GM12878 (cell line): ENCODE measurements around the gene SCD5. TPM values are rescaled to one million over a fixed set of nuclear protein-coding genes. Genes with fewer than 3 reads are reported as not detected.

ENCODE experiments used
- ATAC-seq: fragments of 200-7000 bp; cut with Tn5 transposase; 3 replicates; pipeline ENCODE4 v1.9.1; 2020; ENCODE audit warnings: mild to moderate bottlenecking, moderate library complexity
- BruUV-seq: library from RNA; stranded (reverse); fragments of 400-500 nt; replicated peaks from 2 replicates; lab custom pipeline; 2021; lab: Mats Ljungman, UMichigan
- CTCF ChIA-PET: fragments of 300-600 bp; sonication (Branson Sonifier 250); formaldehyde crosslinking; extraction: SDS; loops from one replicate; lab custom pipeline; 2021; ENCODE audit warnings: inconsistent platforms; lab: Yijun Ruan, JAX
- POLR2A ChIA-PET: fragments of 350-600 bp; formaldehyde crosslinking; extraction: SDS; loops from one replicate; lab custom pipeline; 2021; ENCODE audit warnings: inconsistent platforms; lab: Charles Lee
- RAD21 ChIA-PET: fragments of 300-600 bp; sonication (Branson Sonifier 250); formaldehyde crosslinking; loops from one replicate; lab custom pipeline; 2023; ENCODE audit warnings: antibody characterized with exemption; ENCODE audit not compliant: unreplicated experiment; lab: Charles Lee
- SMC1A ChIA-PET: fragments of 300-600 bp; sonication (Branson Sonifier 250); formaldehyde crosslinking; loops from one replicate; lab custom pipeline; 2023; ENCODE audit not compliant: unreplicated experiment, uncharacterized antibody; lab: Charles Lee
- DNase-seq: peaks from one replicate; pipeline ENCODE4 v3.0.0-alpha.2; 2011; ENCODE audit warnings: low read depth, low spot score
- FAIRE-seq: peaks from 3 replicates; lab custom pipeline; 2011; peaks lifted over from hg19 to GRCh38; lab: Jason Lieb, UNC
- H2AFZ ChIP-seq: 2 replicates; pipeline ENCODE4 v1.6.0; 2011; ENCODE audit warnings: low read depth, low read length, control low read depth; ENCODE audit not compliant: control insufficient read depth
- H3K27ac ChIP-seq: 2 replicates; pipeline ENCODE4 v1.5.1; 2011; ENCODE audit warnings: control low read depth; ENCODE audit not compliant: control insufficient read depth, insufficient read depth
- H3K27me3 ChIP-seq, 2 experiments: replicated peaks in 1 of 2; 2 replicates each; pipeline versions ENCODE4 v1.6.0 to v1.6.1; 2011; ENCODE audit warnings: low read length in 1 of 2; ENCODE audit not compliant: control insufficient read depth in 2 of 2, insufficient read depth in 2 of 2
- H3K36me3 ChIP-seq, 2 experiments: 2 replicates each; pipeline ENCODE4 v1.5.1; 2011; ENCODE audit warnings: low read length in 1 of 2; ENCODE audit not compliant: control insufficient read depth in 2 of 2, insufficient read depth in 2 of 2
- H3K4me1 ChIP-seq: 2 replicates; pipeline ENCODE4 v1.6.1; 2011; ENCODE audit warnings: mild to moderate bottlenecking, low read length, moderate library complexity, mixed read lengths; ENCODE audit not compliant: control insufficient read depth, insufficient read depth
- H3K4me2 ChIP-seq: 2 replicates; pipeline ENCODE4 v1.6.0; 2011; ENCODE audit warnings: control low read depth; ENCODE audit not compliant: control insufficient read depth, insufficient read depth
- H3K4me3 ChIP-seq: fragments of 200-600 bp; sonication (generic); 2 replicates; pipeline ENCODE4 v1.5.1; 2016
- H3K79me2 ChIP-seq: 2 replicates; pipeline ENCODE4 v1.6.0; 2011; ENCODE audit warnings: low read length; ENCODE audit not compliant: control insufficient read depth, insufficient read depth
- H3K9ac ChIP-seq: 2 replicates; pipeline ENCODE4 v1.8.0; 2011; ENCODE audit warnings: low read length, control low read depth, mixed read lengths; ENCODE audit not compliant: control insufficient read depth, insufficient read depth
- H3K9me3 ChIP-seq: replicated peaks from 3 replicates; pipeline ENCODE4 v1.5.1; 2011; ENCODE audit warnings: mild to moderate bottlenecking, low read length; ENCODE audit not compliant: control insufficient read depth, insufficient read depth
- H4K20me1 ChIP-seq: 2 replicates; pipeline ENCODE4 v1.6.0; 2011; ENCODE audit not compliant: control insufficient read depth, insufficient read depth
- BHLHE40 ChIP-seq, 2 experiments: fragments of 450-650 bp in 1 of 2; IDR thresholded peaks; 2 replicates each; pipeline ENCODE4 v1.6.1; 2011 to 2017; ENCODE audit warnings: low read depth in 2 of 2, borderline replicate concordance in 1 of 2, improper control_type of control experiment in 1 of 2, low read length in 1 of 2, mild to moderate bottlenecking in 1 of 2
- EGR1 ChIP-seq, 2 experiments: IDR thresholded peaks; 1 replicate in 1 of 2; 2 replicates in 1 of 2; pipeline ENCODE4 v1.6.1; 2011 to 2012; ENCODE audit warnings: low read depth in 2 of 2, low read length in 2 of 2, borderline replicate concordance in 1 of 2, mild to moderate bottlenecking in 1 of 2, moderate library complexity in 1 of 2
- POLR2AphosphoS5 ChIP-seq: IDR thresholded peaks from 2 replicates; pipeline ENCODE4 v1.6.1; 2011; ENCODE audit warnings: mild to moderate bottlenecking, low read length, inconsistent platforms
- POU2F2 ChIP-seq: IDR thresholded peaks from 3 replicates; pipeline ENCODE4 v1.6.1; 2011; ENCODE audit warnings: low read depth, mild to moderate bottlenecking, low read length, borderline replicate concordance
- RAD21 ChIP-seq: IDR thresholded peaks from 2 replicates; pipeline ENCODE4 v1.6.1; 2011; ENCODE audit warnings: mild to moderate bottlenecking, low read depth, low read length, moderate library complexity; ENCODE audit not compliant: insufficient read depth
- RUNX3 ChIP-seq: IDR thresholded peaks from 2 replicates; pipeline ENCODE4 v1.6.1; 2012; ENCODE audit warnings: low read length, inconsistent platforms
- SIN3A ChIP-seq: IDR thresholded peaks from 2 replicates; pipeline ENCODE4 v1.6.1; 2012; ENCODE audit warnings: low read depth, low read length, improper control_type of control experiment
- SMARCA5 ChIP-seq: fragments of 450-650 bp; IDR thresholded peaks from 2 replicates; pipeline ENCODE4 v1.6.1; 2017; ENCODE audit warnings: mild to moderate bottlenecking
- SMC3 ChIP-seq: IDR thresholded peaks from 2 replicates; pipeline ENCODE4 v1.6.1; 2011; ENCODE audit warnings: low read length, improper control_type of control experiment, borderline replicate concordance
- YY1 ChIP-seq: IDR thresholded peaks from 2 replicates; pipeline ENCODE4 v1.6.1; 2011; ENCODE audit warnings: low read depth, mild to moderate bottlenecking, low read length
- WGBS: methylation state at CpG from one replicate; pipeline ENCODE4 v1.1.6; 2016; ENCODE audit warnings: low lambda C conversion rate; ENCODE audit not compliant: insufficient replicate concordance, insufficient coverage; ENCODE audit errors: missing lambda C conversion rate; 5-methylcytosine and 5-hydroxymethylcytosine counted together
- in situ Hi-C: fragments of 300-500 bp; cut with MboI; formaldehyde crosslinking; loops from 9 replicates; pipeline ENCODE4 v1.14.3; 2018; ENCODE audit warnings: mixed read lengths
- intact Hi-C: fragments of 100-400 bp; cut with micrococcal nuclease; formaldehyde crosslinking; loops from one replicate; pipeline ENCODE4 v1.14.2; 2022; ENCODE audit not compliant: unreplicated experiment
- polyA plus RNA-seq, 11 experiments: library from polyadenylated mRNA; depleted of rRNA in 4 of 11; unstranded in 6 of 11; stranded (reverse) in 5 of 11; fragments of >200 nt; fragmentation: Nextera tagmentation in 4 of 11; fragmentation: Illumina TruSeq in 1 of 11; extraction: Ambion mirVana in 4 of 11; extraction: Trizol in 1 of 11; gene quantifications; 1 replicate in 1 of 11; 2 replicates in 10 of 11; pipeline versions ENCODE4 v1.2.1 to v1.2.3, GENCODE V29; 2011 to 2016; ENCODE audit warnings: inconsistent platforms in 2 of 11, missing spikeins in 2 of 11, low read depth in 1 of 11
- total RNA-seq, 4 experiments: library from RNA; depleted of rRNA in 3 of 4; stranded (reverse); fragments of >200 nt in 3 of 4; fragmentation: Illumina TruSeq in 1 of 4; extraction: Trizol in 1 of 4; gene quantifications; 2 replicates each; pipeline versions ENCODE4 v1.2.1 to v1.2.3, GENCODE V29; 2013 to 2021
- TF ChIP-seq, protein P1 (sequence below), 3 experiments: IDR thresholded peaks in 2 of 3; conservative IDR thresholded peaks in 1 of 3; 2 replicates each; pipeline ENCODE4 v1.5.1; 2011; ENCODE audit warnings: low read depth in 3 of 3, low read length in 3 of 3, mild to moderate bottlenecking in 3 of 3, control low read depth in 2 of 3, moderate library complexity in 2 of 3, inconsistent platforms in 1 of 3, mixed read lengths in 1 of 3; ENCODE audit not compliant: control insufficient read depth in 2 of 3, insufficient read depth in 1 of 3; ENCODE audit errors: extremely low read depth in 1 of 3
- TF ChIP-seq, protein P2 (sequence below): IDR thresholded peaks from 2 replicates; pipeline ENCODE4 v1.6.1; 2012; ENCODE audit warnings: low read depth, low read length, improper control_type of control experiment

The SCD5 gene
- total and polyA plus RNA-seq, 10 of the 15 experiments (the other 5 are each of a cell fraction or from before 2014, with no cell fraction given) = 2.4 to 15.0 (median 4.2) TPM

GRCh38 chr4:82739287-82740190 is 59.1 kb downstream of the SCD5 start:
- BruUV-seq = no TSS peak
- H2AFZ ChIP-seq = peak overlapping the region; percentile 73
- intact Hi-C loops = loop anchor here (1.0 kb wide), 1 partner anchor 277 kb away; no protein-coding TSS in a partner anchor
- TF ChIP-seq YY1 (peak; percentile 64; the same call in 1 of the 2 replicates), POU2F2 (no peak), SMARCA5 (peak; percentile 76; the same call in 1 of the 2 replicates), RAD21 (peak; percentile 89), BHLHE40 (IDR thresholded peaks at IDR 0.05; ENCODE audit: borderline replicate concordance in 1 of 2, low read depth in 2 of 2, low read length in 1 of 2) (0 out of 4 replicates have a peak, but pooled peaks of 1 of the 2 experiments have one; percentile 12), SMC3 (peak; percentile 86), POLR2AphosphoS5 (no peak), EGR1 (IDR thresholded peaks at IDR 0.05; ENCODE audit: borderline replicate concordance in 1 of 2, low read depth in 2 of 2, low read length in 2 of 2) (0 out of 3 replicates have a peak, but pooled peaks of 1 of the 2 experiments have one; percentile 24), SIN3A (no peak), RUNX3 (peak; percentile 61)
- TF ChIP-seq, protein P1, sequence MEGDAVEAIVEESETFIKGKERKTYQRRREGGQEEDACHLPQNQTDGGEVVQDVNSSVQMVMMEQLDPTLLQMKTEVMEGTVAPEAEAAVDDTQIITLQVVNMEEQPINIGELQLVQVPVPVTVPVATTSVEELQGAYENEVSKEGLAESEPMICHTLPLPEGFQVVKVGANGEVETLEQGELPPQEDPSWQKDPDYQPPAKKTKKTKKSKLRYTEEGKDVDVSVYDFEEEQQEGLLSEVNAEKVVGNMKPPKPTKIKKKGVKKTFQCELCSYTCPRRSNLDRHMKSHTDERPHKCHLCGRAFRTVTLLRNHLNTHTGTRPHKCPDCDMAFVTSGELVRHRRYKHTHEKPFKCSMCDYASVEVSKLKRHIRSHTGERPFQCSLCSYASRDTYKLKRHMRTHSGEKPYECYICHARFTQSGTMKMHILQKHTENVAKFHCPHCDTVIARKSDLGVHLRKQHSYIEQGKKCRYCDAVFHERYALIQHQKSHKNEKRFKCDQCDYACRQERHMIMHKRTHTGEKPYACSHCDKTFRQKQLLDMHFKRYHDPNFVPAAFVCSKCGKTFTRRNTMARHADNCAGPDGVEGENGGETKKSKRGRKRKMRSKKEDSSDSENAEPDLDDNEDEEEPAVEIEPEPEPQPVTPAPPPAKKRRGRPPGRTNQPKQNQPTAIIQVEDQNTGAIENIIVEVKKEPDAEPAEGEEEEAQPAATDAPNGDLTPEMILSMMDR (IDR thresholded peaks at IDR 0.05 in 2 of 3, conservative IDR thresholded peaks at IDR 0.05 in 1 of 3; ENCODE audit: control insufficient read depth in 2 of 3, extremely low read depth in 1 of 3, insufficient read depth in 1 of 3, low read depth in 3 of 3, low read length in 3 of 3) = peak; percentile 97 to 100 (median 99)
- TF ChIP-seq, protein P2, sequence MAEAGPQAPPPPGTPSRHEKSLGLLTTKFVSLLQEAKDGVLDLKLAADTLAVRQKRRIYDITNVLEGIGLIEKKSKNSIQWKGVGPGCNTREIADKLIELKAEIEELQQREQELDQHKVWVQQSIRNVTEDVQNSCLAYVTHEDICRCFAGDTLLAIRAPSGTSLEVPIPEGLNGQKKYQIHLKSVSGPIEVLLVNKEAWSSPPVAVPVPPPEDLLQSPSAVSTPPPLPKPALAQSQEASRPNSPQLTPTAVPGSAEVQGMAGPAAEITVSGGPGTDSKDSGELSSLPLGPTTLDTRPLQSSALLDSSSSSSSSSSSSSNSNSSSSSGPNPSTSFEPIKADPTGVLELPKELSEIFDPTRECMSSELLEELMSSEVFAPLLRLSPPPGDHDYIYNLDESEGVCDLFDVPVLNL = 0 out of 2 replicates have a peak, but pooled peaks have one; percentile 41
- POLR2A ChIA-PET = no interaction called here
- ATAC-seq = peak; percentile 100
- 30% methylated on average over 23 of the region's 23 CpGs for WGBS
- peak overlapping the region; percentile 50; the same call in 1 of the 2 replicates for H3K4me2 ChIP-seq
- H3K4me3 ChIP-seq = no peak overlapping the region
- peaks cover 3% of the 10 kb centered on the region for H3K4me1 ChIP-seq
- H3K9ac ChIP-seq = no peak overlapping the region
- peak; percentile 44 for FAIRE-seq
- CTCF ChIA-PET = interaction anchor here (0.5 to 6.3 kb wide), 34 partner anchors 8 to 548 kb away, joined by 3 to 89 read pairs (median 4); partner anchors contain the start of gene SCD5
- no peaks in the 10 kb centered on the region for H3K9me3 ChIP-seq
- H3K36me3 ChIP-seq = no peaks in the 10 kb centered on the region
- no peaks in the 10 kb centered on the region for H4K20me1 ChIP-seq
- no peak overlapping the region for H3K27ac ChIP-seq
- H3K27me3 ChIP-seq = no peaks in the 10 kb centered on the region
- DNase-seq = peak; percentile 12
- H3K79me2 ChIP-seq = no peaks in the 10 kb centered on the region
- SMC1A ChIA-PET = interaction anchor here (0.5 to 2.6 kb wide), 10 partner anchors 10 to 278 kb away, joined by 3 to 17 read pairs (median 4); no protein-coding TSS in a partner anchor
- in situ Hi-C loops = loop anchor here (5.0 kb wide), 1 partner anchor 277 kb away; no protein-coding TSS in a partner anchor
- RAD21 ChIA-PET = interaction anchor here (0.6 to 1.7 kb wide), 5 partner anchors 73 to 1826 kb away, joined by 3 to 17 read pairs (median 3); no protein-coding TSS in a partner anchor
